MCF 10A (cell line): ENCODE data around the gene TTC23L. TPM values are rescaled to one million over a fixed set of nuclear protein-coding genes. Genes with fewer than 3 reads are reported as not detected.

Experiments used
- BruUV-seq: library from RNA; stranded (reverse); fragments of 400-500 nt; replicated peaks from 2 replicates; lab custom pipeline; 2021; lab: Mats Ljungman, UMichigan
- CTCF ChIA-PET: fragments of 300-600 bp; sonication (Branson Sonifier 250); formaldehyde crosslinking; extraction: SDS; loops from one replicate; lab custom pipeline; 2021; ENCODE audit warnings: antibody characterized with exemption, inconsistent platforms; lab: Yijun Ruan, JAX
- POLR2A ChIA-PET: fragments of 300-600, 350-650 bp; sonication (Branson Sonifier 250); formaldehyde crosslinking; extraction: SDS; loops from one replicate; lab custom pipeline; 2020; ENCODE audit warnings: antibody characterized with exemption, inconsistent platforms; lab: Yijun Ruan, JAX
- DNase-seq: peaks from one replicate; pipeline ENCODE4 v3.0.0-alpha.2; 2018; ENCODE audit not compliant: unreplicated experiment
- H3K27ac Mint-ChIP-seq: one replicate; pipeline ENCODE4 v1.8.0; 2022; ENCODE audit warnings: mild to moderate bottlenecking, low read depth, mixed read lengths; ENCODE audit not compliant: unreplicated experiment
- H3K27me3 Mint-ChIP-seq: one replicate; pipeline ENCODE4 v1.8.0; 2022; ENCODE audit warnings: mixed read lengths; ENCODE audit not compliant: insufficient read depth, unreplicated experiment
- H3K36me3 Mint-ChIP-seq: one replicate; pipeline ENCODE4 v1.8.0; 2022; ENCODE audit warnings: mild to moderate bottlenecking, moderate library complexity, mixed read lengths; ENCODE audit not compliant: insufficient read depth, unreplicated experiment
- H3K4me1 Mint-ChIP-seq: one replicate; pipeline ENCODE4 v1.8.0; 2022; ENCODE audit warnings: mixed read lengths; ENCODE audit not compliant: insufficient read depth, unreplicated experiment
- H3K4me3 Mint-ChIP-seq: one replicate; pipeline ENCODE4 v1.8.0; 2022; ENCODE audit warnings: mild to moderate bottlenecking, moderate library complexity, mixed read lengths; ENCODE audit not compliant: unreplicated experiment
- H3K9me3 Mint-ChIP-seq: one replicate; pipeline ENCODE4 v1.8.0; 2022; ENCODE audit warnings: mixed read lengths; ENCODE audit not compliant: unreplicated experiment
- CTCF ChIP-seq: fragments of 200-600 bp; IDR thresholded peaks from one replicate; pipeline ENCODE4 v1.8.0; 2022; ENCODE audit warnings: antibody characterized with exemption, mild to moderate bottlenecking; ENCODE audit not compliant: unreplicated experiment
- intact Hi-C: fragments of 100-400 bp; cut with micrococcal nuclease; formaldehyde crosslinking; loops from 2 replicates; pipeline ENCODE4 v1.14.1; 2022
- total RNA-seq: library from RNA; stranded (reverse); gene quantifications from 2 replicates; pipeline ENCODE4 v1.2.3, GENCODE V29; 2022

TTC23L gene
- total RNA-seq, 1 experiment from 2014 or later, result 0.14 TPM

GRCh38 chr5:34841816-34842215 is 2.9 kb downstream of the TTC23L start:
- H3K4me1 Mint-ChIP-seq, result peaks cover 11% of the 10 kb centered on the region
- no TSS peak for BruUV-seq
- no peak for DNase-seq
- ChIA-PET POLR2A (interaction anchor here (0.6 to 1.4 kb wide), 2 partner anchors 27 to 104 kb away, joined by 3 to 6 read pairs; no protein-coding TSS in a partner anchor), CTCF (interaction anchor here (1.5 kb wide), 1 partner anchor 57 kb away, joined by 7 read pairs; no protein-coding TSS in a partner anchor)
- intact Hi-C loops, result no loop called here
- H3K36me3 Mint-ChIP-seq, result peaks cover 11% of the 10 kb centered on the region
- H3K9me3 Mint-ChIP-seq, result no peaks in the 10 kb centered on the region
- no peak overlapping the region for H3K27ac Mint-ChIP-seq
- no peaks in the 10 kb centered on the region for H3K27me3 Mint-ChIP-seq
- no peak for TF ChIP-seq CTCF
- no peak overlapping the region for H3K4me3 Mint-ChIP-seq

- H3K4me1 Mint-ChIP-seq, result peaks cover 11% of the 10 kb centered on the region
- H3K27ac Mint-ChIP-seq, result no peak overlapping the region
- H3K27me3 Mint-ChIP-seq, result no peaks in the 10 kb centered on the region
- DNase-seq, result no peak
- no peaks in the 10 kb centered on the region for H3K9me3 Mint-ChIP-seq
- H3K4me3 Mint-ChIP-seq, result no peak overlapping the region
- intact Hi-C loops, result no loop called here
- ChIA-PET POLR2A (no interaction called here), CTCF (interaction anchor here (0.6 kb wide), 1 partner anchor 44 kb away, joined by 4 read pairs; no protein-coding TSS in a partner anchor)
- no TSS peak for BruUV-seq
- H3K36me3 Mint-ChIP-seq, result peaks cover 11% of the 10 kb centered on the region
- TF ChIP-seq CTCF, result no peak
Measured at GRCh38 chr5:34842554-34842953, 3.6 kb downstream of the TTC23L start.

- DNase-seq, result no peak
- Mint-ChIP-seq H3K4me1 (peaks cover 6% of the 10 kb centered on the region), H3K27ac (no peak overlapping the region), H3K9me3 (no peaks in the 10 kb centered on the region), H3K27me3 (no peaks in the 10 kb centered on the region), H3K4me3 (no peak overlapping the region), H3K36me3 (peaks cover 11% of the 10 kb centered on the region)
- no peak for TF ChIP-seq CTCF
- intact Hi-C loops, result no loop called here
- BruUV-seq, result no TSS peak
- ChIA-PET CTCF (interaction anchor here (0.6 kb wide), 1 partner anchor 43 kb away, joined by 4 read pairs; no protein-coding TSS in a partner anchor), POLR2A (interaction anchor here (0.6 to 1.7 kb wide), 2 partner anchors 9 to 16 kb away, joined by 3 to 4 read pairs; no protein-coding TSS in a partner anchor)
Measured at GRCh38 chr5:34843497-34843896, 4.5 kb downstream of the TTC23L start.

GRCh38 chr5:34844106-34844505 is 5.1 kb downstream of the TTC23L start:
- intact Hi-C loops, result no loop called here
- no peaks in the 10 kb centered on the region for H3K9me3 Mint-ChIP-seq
- H3K27ac Mint-ChIP-seq, result no peak overlapping the region
- ChIA-PET POLR2A (interaction anchor here (1.7 kb wide), 1 partner anchor 17 kb away, joined by 4 read pairs; no protein-coding TSS in a partner anchor), CTCF (interaction anchor here (0.6 to 2.0 kb wide), 2 partner anchors 27 to 54 kb away, joined by 4 to 14 read pairs; no protein-coding TSS in a partner anchor)
- no peak for TF ChIP-seq CTCF
- DNase-seq, result no peak
- no peak overlapping the region for H3K4me3 Mint-ChIP-seq
- BruUV-seq, result no TSS peak
- H3K36me3 Mint-ChIP-seq, result peaks cover 11% of the 10 kb centered on the region
- peaks cover 5% of the 10 kb centered on the region for H3K4me1 Mint-ChIP-seq
- H3K27me3 Mint-ChIP-seq, result no peaks in the 10 kb centered on the region
